ENCODE measurements around the gene SSH3.
A peak's percentile ranks its signal among the peaks of the same experiment; 100 is the strongest.

DNA sequence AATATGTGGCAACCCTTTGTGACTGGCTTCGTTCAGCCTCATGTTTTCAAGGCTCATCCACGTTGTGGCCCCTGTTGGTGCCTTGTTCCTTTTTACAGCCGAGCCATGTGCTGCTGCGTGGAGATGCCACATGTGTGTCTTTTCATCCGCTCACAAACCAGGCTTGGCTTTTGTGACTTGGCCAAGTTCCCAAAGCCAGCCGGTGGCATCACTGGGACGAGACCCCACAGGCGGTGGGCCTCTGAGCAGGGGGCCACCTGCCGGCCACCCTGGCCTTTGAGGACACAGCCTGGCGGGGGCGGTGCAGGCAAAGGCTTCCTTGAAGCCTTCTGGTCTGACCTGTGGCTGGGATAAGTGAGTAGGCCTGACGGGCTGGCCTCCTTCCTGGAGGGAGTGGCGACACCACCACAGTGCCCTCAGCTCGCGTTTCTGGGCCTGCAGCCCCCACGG is 26.5 kb upstream of the SSH3 start:
- TF ChIP-seq, protein P1, sequence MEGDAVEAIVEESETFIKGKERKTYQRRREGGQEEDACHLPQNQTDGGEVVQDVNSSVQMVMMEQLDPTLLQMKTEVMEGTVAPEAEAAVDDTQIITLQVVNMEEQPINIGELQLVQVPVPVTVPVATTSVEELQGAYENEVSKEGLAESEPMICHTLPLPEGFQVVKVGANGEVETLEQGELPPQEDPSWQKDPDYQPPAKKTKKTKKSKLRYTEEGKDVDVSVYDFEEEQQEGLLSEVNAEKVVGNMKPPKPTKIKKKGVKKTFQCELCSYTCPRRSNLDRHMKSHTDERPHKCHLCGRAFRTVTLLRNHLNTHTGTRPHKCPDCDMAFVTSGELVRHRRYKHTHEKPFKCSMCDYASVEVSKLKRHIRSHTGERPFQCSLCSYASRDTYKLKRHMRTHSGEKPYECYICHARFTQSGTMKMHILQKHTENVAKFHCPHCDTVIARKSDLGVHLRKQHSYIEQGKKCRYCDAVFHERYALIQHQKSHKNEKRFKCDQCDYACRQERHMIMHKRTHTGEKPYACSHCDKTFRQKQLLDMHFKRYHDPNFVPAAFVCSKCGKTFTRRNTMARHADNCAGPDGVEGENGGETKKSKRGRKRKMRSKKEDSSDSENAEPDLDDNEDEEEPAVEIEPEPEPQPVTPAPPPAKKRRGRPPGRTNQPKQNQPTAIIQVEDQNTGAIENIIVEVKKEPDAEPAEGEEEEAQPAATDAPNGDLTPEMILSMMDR (conservative IDR thresholded peaks at IDR 0.05; ENCODE audit: low read depth, low read length): peak; percentile 43
- TF ChIP-seq MAFK (IDR thresholded peaks at IDR 0.05; ENCODE audit: low read depth, low read length) (no peak), MAZ (IDR thresholded peaks at IDR 0.05; ENCODE audit: borderline replicate concordance, low read depth, low read length) (no peak; the same call in 1 of the 2 replicates), CHD1 (IDR thresholded peaks at IDR 0.05; ENCODE audit: low read depth, low read length) (no peak), MXI1 (IDR thresholded peaks at IDR 0.05; ENCODE audit: borderline replicate concordance, low read depth, low read length) (0 out of 2 replicates have a peak, but pooled peaks have one; percentile 11), RAD21 (IDR thresholded peaks at IDR 0.05; ENCODE audit: low read length) (peak; percentile 24; the same call in 1 of the 2 replicates), SMC3 (IDR thresholded peaks at IDR 0.05; ENCODE audit: low read depth, low read length) (no peak; the same call in 1 of the 2 replicates), POLR2A (IDR thresholded peaks at IDR 0.05; ENCODE audit: low read depth, low read length) (no peak)
- TF ChIP-seq, protein P2, sequence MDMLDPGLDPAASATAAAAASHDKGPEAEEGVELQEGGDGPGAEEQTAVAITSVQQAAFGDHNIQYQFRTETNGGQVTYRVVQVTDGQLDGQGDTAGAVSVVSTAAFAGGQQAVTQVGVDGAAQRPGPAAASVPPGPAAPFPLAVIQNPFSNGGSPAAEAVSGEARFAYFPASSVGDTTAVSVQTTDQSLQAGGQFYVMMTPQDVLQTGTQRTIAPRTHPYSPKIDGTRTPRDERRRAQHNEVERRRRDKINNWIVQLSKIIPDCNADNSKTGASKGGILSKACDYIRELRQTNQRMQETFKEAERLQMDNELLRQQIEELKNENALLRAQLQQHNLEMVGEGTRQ (IDR thresholded peaks at IDR 0.05; ENCODE audit: low read depth, low read length): no peak
